ENCODE data around the gene CDC73. TPM values are rescaled to one million over a fixed set of nuclear protein-coding genes. Genes with fewer than 3 reads are reported as not detected.

CDC73 gene
- total RNA-seq, 1 donor from 2014 or later, result 15.1 TPM

- H3K4me3 ChIP-seq (ENCODE audit: low read depth, low read length), result no peak overlapping the region
- no peak for DNase-seq (ENCODE audit: low read depth)
- TF ChIP-seq CTCF (conservative IDR thresholded peaks at IDR 0.05; ENCODE audit: low read depth, low read length), result no peak
Measured at GRCh38 chr1:193157360-193157759, 35.5 kb downstream of the CDC73 start.

GRCh38 chr1:193176113-193176512, 54.3 kb downstream of the CDC73 start:
- H3K4me3 ChIP-seq (ENCODE audit: low read depth, low read length), result no peak overlapping the region
- TF ChIP-seq CTCF (conservative IDR thresholded peaks at IDR 0.05; ENCODE audit: low read depth, low read length), result no peak
- DNase-seq (ENCODE audit: low read depth), result no peak

GRCh38 chr1:193176788-193177187, 55.0 kb downstream of the CDC73 start:
- no peak overlapping the region for H3K4me3 ChIP-seq (ENCODE audit: low read depth, low read length)
- DNase-seq (ENCODE audit: low read depth), result no peak
- no peak for TF ChIP-seq CTCF (conservative IDR thresholded peaks at IDR 0.05; ENCODE audit: low read depth, low read length)

- H3K4me3 ChIP-seq (ENCODE audit: low read depth, low read length), result no peak overlapping the region
- no peak for DNase-seq (ENCODE audit: low read depth)
- TF ChIP-seq CTCF (conservative IDR thresholded peaks at IDR 0.05; ENCODE audit: low read depth, low read length), result no peak
Measured at GRCh38 chr1:193179094-193179493, 57.3 kb downstream of the CDC73 start.

GRCh38 chr1:193181536-193181935, 59.7 kb downstream of the CDC73 start:
- peak; percentile 59 for DNase-seq (ENCODE audit: low read depth)

GRCh38 chr1:193181985-193182384, 60.2 kb downstream of the CDC73 start:
- no peak overlapping the region for H3K4me3 ChIP-seq (ENCODE audit: low read depth, low read length)
- TF ChIP-seq CTCF (conservative IDR thresholded peaks at IDR 0.05; ENCODE audit: low read depth, low read length), result no peak
- peak; percentile 23 for DNase-seq (ENCODE audit: low read depth)

More at GRCh38 chr1:193181536-193181935, 59.7 kb downstream of the CDC73 start:
- TF ChIP-seq CTCF (conservative IDR thresholded peaks at IDR 0.05; ENCODE audit: low read depth, low read length), result no peak
- no peak overlapping the region for H3K4me3 ChIP-seq (ENCODE audit: low read depth, low read length)

- DNase-seq (ENCODE audit: low read depth), result no peak
- H3K4me3 ChIP-seq (ENCODE audit: low read depth, low read length), result no peak overlapping the region
- peak; percentile 81 for TF ChIP-seq CTCF (conservative IDR thresholded peaks at IDR 0.05; ENCODE audit: low read depth, low read length)
Measured at GRCh38 chr1:193183019-193183627, 61.3 kb downstream of the CDC73 start.
